Esophagus squamous epithelium (tissue), 4 donors: Measurements from ENCODE around the gene PPM1F.

Source experiments
- POLR2A ChIP-seq, 4 donors: fragments of 450-650 bp; IDR thresholded peaks; one replicate each; pipeline ENCODE4 v1.6.1; 2017; ENCODE audit warnings: antibody characterized with exemption in 4 of 4, mild to moderate bottlenecking in 4 of 4, moderate library complexity in 3 of 4
- TF ChIP-seq, protein P1 (sequence below), 6 experiments: fragments of 450-650 bp in 4 of 6; fragments of 200-600 bp in 2 of 6; sonication (generic) in 2 of 6; IDR thresholded peaks; one replicate each; pipeline ENCODE4 v1.5.1; 2016 to 2019; ENCODE audit warnings: antibody characterized with exemption in 6 of 6, mild to moderate bottlenecking in 4 of 6, moderate library complexity in 4 of 6

- TF ChIP-seq, protein P1, sequence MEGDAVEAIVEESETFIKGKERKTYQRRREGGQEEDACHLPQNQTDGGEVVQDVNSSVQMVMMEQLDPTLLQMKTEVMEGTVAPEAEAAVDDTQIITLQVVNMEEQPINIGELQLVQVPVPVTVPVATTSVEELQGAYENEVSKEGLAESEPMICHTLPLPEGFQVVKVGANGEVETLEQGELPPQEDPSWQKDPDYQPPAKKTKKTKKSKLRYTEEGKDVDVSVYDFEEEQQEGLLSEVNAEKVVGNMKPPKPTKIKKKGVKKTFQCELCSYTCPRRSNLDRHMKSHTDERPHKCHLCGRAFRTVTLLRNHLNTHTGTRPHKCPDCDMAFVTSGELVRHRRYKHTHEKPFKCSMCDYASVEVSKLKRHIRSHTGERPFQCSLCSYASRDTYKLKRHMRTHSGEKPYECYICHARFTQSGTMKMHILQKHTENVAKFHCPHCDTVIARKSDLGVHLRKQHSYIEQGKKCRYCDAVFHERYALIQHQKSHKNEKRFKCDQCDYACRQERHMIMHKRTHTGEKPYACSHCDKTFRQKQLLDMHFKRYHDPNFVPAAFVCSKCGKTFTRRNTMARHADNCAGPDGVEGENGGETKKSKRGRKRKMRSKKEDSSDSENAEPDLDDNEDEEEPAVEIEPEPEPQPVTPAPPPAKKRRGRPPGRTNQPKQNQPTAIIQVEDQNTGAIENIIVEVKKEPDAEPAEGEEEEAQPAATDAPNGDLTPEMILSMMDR (IDR thresholded peaks at IDR 0.05) = no peak
- no peak for TF ChIP-seq POLR2A (IDR thresholded peaks at IDR 0.05)
These were observed 76.0 kb downstream of the PPM1F start for GRCh38 chr22:21876486-21877176.
